K562 (cell line): Measurements from ENCODE around the gene TRIM47. TPM values are rescaled to one million over a fixed set of nuclear protein-coding genes. Genes with fewer than 3 reads are reported as not detected.

Source experiments
- ATAC-seq: fragments of 200-7000 bp; cut with Tn5 transposase; 3 replicates; pipeline ENCODE4 v1.9.1; 2020; ENCODE audit warnings: moderate library complexity
- BruUV-seq: library from RNA; stranded (reverse); fragments of 400-500 nt; replicated peaks from 2 replicates; lab custom pipeline; 2021; lab: Mats Ljungman, UMichigan
- CTCF ChIA-PET: fragments of 300-600 bp; formaldehyde crosslinking; extraction: SDS; loops from one replicate; lab custom pipeline; 2021; ENCODE audit warnings: low intra/inter-chr PET ratio; lab: Yijun Ruan, JAX
- POLR2A ChIA-PET: fragments of 300-600, 350-650 bp; sonication (Branson Sonifier 250); formaldehyde crosslinking; extraction: SDS; loops from one replicate; lab custom pipeline; 2021; ENCODE audit warnings: antibody characterized with exemption, inconsistent platforms; lab: Yijun Ruan, JAX
- DNase-seq, 4 experiments: peaks; one replicate each; pipeline versions ENCODE4 v3.0.0 to v3.0.0-alpha.2; 2011 to 2018; ENCODE audit warnings: low spot score in 3 of 4, mixed read lengths in 3 of 4; ENCODE audit errors: extremely low read depth in 1 of 4
- FAIRE-seq: peaks from 2 replicates; lab custom pipeline; 2011; peaks lifted over from hg19 to GRCh38; lab: Jason Lieb, UNC
- H2AFZ ChIP-seq: 2 replicates; pipeline ENCODE4 v1.6.0; 2011; ENCODE audit warnings: low read depth, low read length, control low read depth, inconsistent platforms
- H3K27ac ChIP-seq: fragments of 200-600 bp; 3 replicates; pipeline ENCODE4 v1.8.0; 2011; ENCODE audit warnings: low read depth, mild to moderate bottlenecking, control low read depth, inconsistent platforms, low read length, moderate library complexity, mixed read lengths; ENCODE audit errors: extremely low read depth
- H3K27me3 ChIP-seq, 2 experiments: fragments of 300-600 bp in 1 of 2; 2 replicates in 1 of 2; 3 replicates in 1 of 2; pipeline versions ENCODE4 v1.6.0 to v1.8.0; 2011; ENCODE audit warnings: inconsistent platforms in 2 of 2, low read length in 2 of 2, mild to moderate bottlenecking in 1 of 2, mixed read lengths in 1 of 2, moderate library complexity in 1 of 2; ENCODE audit not compliant: control insufficient read depth in 2 of 2, insufficient read depth in 2 of 2
- H3K36me3 ChIP-seq: fragments of 300-600 bp; 3 replicates; pipeline ENCODE4 v1.8.0; 2011; ENCODE audit warnings: mild to moderate bottlenecking, low read length, inconsistent platforms; ENCODE audit not compliant: control insufficient read depth, insufficient read depth
- H3K4me1 ChIP-seq, 2 experiments: fragments of 200-600 bp in 1 of 2; replicated peaks in 1 of 2; 2 replicates in 1 of 2; 3 replicates in 1 of 2; pipeline versions ENCODE4 v1.5.1 to v1.8.0; 2011; ENCODE audit warnings: inconsistent platforms in 2 of 2, low read length in 2 of 2, mild to moderate bottlenecking in 1 of 2, mixed read lengths in 1 of 2, moderate library complexity in 1 of 2; ENCODE audit not compliant: control insufficient read depth in 2 of 2, insufficient read depth in 2 of 2
- H3K4me2 ChIP-seq: 2 replicates; pipeline ENCODE4 v1.6.1; 2011; ENCODE audit warnings: low read length, control low read depth, inconsistent platforms, mixed read lengths; ENCODE audit not compliant: insufficient read depth
- H3K4me3 ChIP-seq: fragments of 200-600 bp; sonication (generic), shearing (Covaris generic); 2 replicates; pipeline ENCODE4 v1.5.1; 2016; ENCODE audit warnings: control low read depth, inconsistent platforms
- H3K79me2 ChIP-seq: fragments of 200-600 bp; 3 replicates; pipeline ENCODE4 v1.8.0; 2011; ENCODE audit warnings: low read length, inconsistent platforms; ENCODE audit not compliant: control insufficient read depth, insufficient read depth
- H3K9ac ChIP-seq, 2 experiments: 2 replicates each; pipeline versions ENCODE4 v1.6.0 to v1.6.1; 2011; ENCODE audit warnings: low read depth in 2 of 2, low read length in 2 of 2, control low read depth in 1 of 2, inconsistent platforms in 1 of 2, mild to moderate bottlenecking in 1 of 2, mixed read lengths in 1 of 2; ENCODE audit not compliant: insufficient read depth in 1 of 2
- H3K9me1 ChIP-seq: one replicate; pipeline ENCODE4 v1.6.0; 2011; ENCODE audit warnings: inconsistent platforms, mild to moderate bottlenecking, low read length, moderate library complexity; ENCODE audit not compliant: control insufficient read depth, insufficient read depth
- H3K9me3 ChIP-seq: replicated peaks from 2 replicates; pipeline ENCODE4 v1.5.1; 2011; ENCODE audit warnings: low read depth, low read length, inconsistent platforms; ENCODE audit not compliant: control insufficient read depth, insufficient read depth
- H4K20me1 ChIP-seq: replicated peaks from 2 replicates; pipeline ENCODE4 v1.6.1; 2011; ENCODE audit warnings: low read length, inconsistent platforms, mixed read lengths; ENCODE audit not compliant: control insufficient read depth, insufficient read depth
- EWSR1 ChIP-seq: fragments of 450-650 bp; IDR thresholded peaks from 2 replicates; pipeline ENCODE4 v1.6.1; 2018; ENCODE audit warnings: borderline replicate concordance, mild to moderate bottlenecking, low read depth, moderate library complexity; ENCODE audit not compliant: partially characterized antibody
- FOXA1 ChIP-seq: fragments of 450-650 bp; IDR thresholded peaks from 2 replicates; pipeline ENCODE4 v1.6.1; 2016; ENCODE audit warnings: mild to moderate bottlenecking, borderline replicate concordance
- KHSRP ChIP-seq: fragments of 450-650 bp; IDR thresholded peaks from 2 replicates; pipeline ENCODE4 v1.6.1; 2017
- RB1 ChIP-seq: fragments of 450-650 bp; IDR thresholded peaks from 2 replicates; pipeline ENCODE4 v1.6.1; 2017; ENCODE audit warnings: low read depth, mild to moderate bottlenecking
- RBFOX2 ChIP-seq: fragments of 200-400 bp; formaldehyde crosslinking; IDR thresholded peaks from 2 replicates; pipeline ENCODE4 v1.6.1; 2017; ENCODE audit warnings: low read depth, mild to moderate bottlenecking, low read length, moderate library complexity
- SP2 ChIP-seq: IDR thresholded peaks from 2 replicates; pipeline ENCODE4 v1.6.1; 2011; ENCODE audit warnings: mild to moderate bottlenecking, low read depth, low read length, moderate library complexity; ENCODE audit not compliant: poor library complexity, severe bottlenecking; ENCODE audit errors: extremely low read depth
- SPI1 ChIP-seq: IDR thresholded peaks from 2 replicates; pipeline ENCODE4 v1.6.1; 2011; ENCODE audit warnings: low read depth, low read length, control low read depth, borderline replicate concordance
- ZNF41 ChIP-seq: fragments of 250-450 bp; sonication (Bioruptor Pico); conservative IDR thresholded peaks from 2 replicates; pipeline ENCODE4 v1.4.0; 2020; ENCODE audit warnings: mild to moderate bottlenecking
- WGBS: fragments of 100-300 bp; shearing (Covaris generic); methylation state at CpG from one replicate; pipeline ENCODE4 v1.1.6; 2016; ENCODE audit warnings: low coverage, mixed read lengths; ENCODE audit not compliant: insufficient coverage; ENCODE audit errors: missing lambda C conversion rate; 5-methylcytosine and 5-hydroxymethylcytosine counted together
- in situ Hi-C: fragments of 300-500 bp; cut with MboI; formaldehyde crosslinking; loops from 4 replicates; pipeline ENCODE4 v1.15.0; 2018; ENCODE audit warnings: inconsistent platforms, mixed read lengths
- intact Hi-C: fragments of 100-400 bp; cut with micrococcal nuclease; formaldehyde crosslinking; loops from 2 replicates; pipeline ENCODE4 v1.14.2; 2022
- polyA plus RNA-seq, 8 experiments: library from polyadenylated mRNA; depleted of rRNA in 4 of 8; stranded (reverse) in 5 of 8; unstranded in 3 of 8; fragments of >200 nt; fragmentation: Nextera tagmentation in 2 of 8; fragmentation: Illumina TruSeq in 1 of 8; extraction: Ambion mirVana in 2 of 8; extraction: Trizol in 1 of 8; gene quantifications; 2 replicates each; pipeline versions ENCODE4 v1.2.1 to v1.2.3, GENCODE V29; 2011 to 2014; ENCODE audit warnings: inconsistent platforms in 1 of 8, missing spikeins in 1 of 8
- total RNA-seq, 7 experiments: library from RNA; depleted of rRNA in 6 of 7; stranded (reverse); fragments of >200 nt in 6 of 7; fragmentation: Illumina TruSeq in 2 of 7; extraction: Trizol in 2 of 7; gene quantifications; 2 replicates each; pipeline versions ENCODE4 v1.2.1 to v1.2.3, GENCODE V29; 2011 to 2021; ENCODE audit warnings: low replicate concordance in 1 of 7
- TF ChIP-seq, protein P1 (sequence below): fragments of 450-650 bp; IDR thresholded peaks from 2 replicates; pipeline ENCODE4 v1.6.1; 2017; ENCODE audit warnings: antibody characterized with exemption, mild to moderate bottlenecking

Gene TRIM47
- total and polyA plus RNA-seq, 9 of the 15 experiments (the other 6 are each of a cell fraction or from before 2014, with no cell fraction given) = 0.56 to 6.1 (median 3.2) TPM

DNA sequence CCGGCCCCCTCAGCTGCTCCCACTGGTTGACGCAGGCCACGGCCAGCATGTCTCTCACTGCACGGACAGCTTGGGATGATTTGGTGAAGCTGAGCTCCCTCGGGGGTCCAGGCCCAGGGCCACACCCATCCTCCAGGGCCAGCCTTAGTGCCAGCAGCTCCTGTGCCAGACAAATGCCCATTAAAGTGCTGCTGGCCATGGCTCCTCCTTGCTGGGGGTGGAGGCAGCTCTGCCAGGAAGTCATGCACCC is 2.5 kb downstream of the TRIM47 start (continued):
- TF ChIP-seq, protein P1, sequence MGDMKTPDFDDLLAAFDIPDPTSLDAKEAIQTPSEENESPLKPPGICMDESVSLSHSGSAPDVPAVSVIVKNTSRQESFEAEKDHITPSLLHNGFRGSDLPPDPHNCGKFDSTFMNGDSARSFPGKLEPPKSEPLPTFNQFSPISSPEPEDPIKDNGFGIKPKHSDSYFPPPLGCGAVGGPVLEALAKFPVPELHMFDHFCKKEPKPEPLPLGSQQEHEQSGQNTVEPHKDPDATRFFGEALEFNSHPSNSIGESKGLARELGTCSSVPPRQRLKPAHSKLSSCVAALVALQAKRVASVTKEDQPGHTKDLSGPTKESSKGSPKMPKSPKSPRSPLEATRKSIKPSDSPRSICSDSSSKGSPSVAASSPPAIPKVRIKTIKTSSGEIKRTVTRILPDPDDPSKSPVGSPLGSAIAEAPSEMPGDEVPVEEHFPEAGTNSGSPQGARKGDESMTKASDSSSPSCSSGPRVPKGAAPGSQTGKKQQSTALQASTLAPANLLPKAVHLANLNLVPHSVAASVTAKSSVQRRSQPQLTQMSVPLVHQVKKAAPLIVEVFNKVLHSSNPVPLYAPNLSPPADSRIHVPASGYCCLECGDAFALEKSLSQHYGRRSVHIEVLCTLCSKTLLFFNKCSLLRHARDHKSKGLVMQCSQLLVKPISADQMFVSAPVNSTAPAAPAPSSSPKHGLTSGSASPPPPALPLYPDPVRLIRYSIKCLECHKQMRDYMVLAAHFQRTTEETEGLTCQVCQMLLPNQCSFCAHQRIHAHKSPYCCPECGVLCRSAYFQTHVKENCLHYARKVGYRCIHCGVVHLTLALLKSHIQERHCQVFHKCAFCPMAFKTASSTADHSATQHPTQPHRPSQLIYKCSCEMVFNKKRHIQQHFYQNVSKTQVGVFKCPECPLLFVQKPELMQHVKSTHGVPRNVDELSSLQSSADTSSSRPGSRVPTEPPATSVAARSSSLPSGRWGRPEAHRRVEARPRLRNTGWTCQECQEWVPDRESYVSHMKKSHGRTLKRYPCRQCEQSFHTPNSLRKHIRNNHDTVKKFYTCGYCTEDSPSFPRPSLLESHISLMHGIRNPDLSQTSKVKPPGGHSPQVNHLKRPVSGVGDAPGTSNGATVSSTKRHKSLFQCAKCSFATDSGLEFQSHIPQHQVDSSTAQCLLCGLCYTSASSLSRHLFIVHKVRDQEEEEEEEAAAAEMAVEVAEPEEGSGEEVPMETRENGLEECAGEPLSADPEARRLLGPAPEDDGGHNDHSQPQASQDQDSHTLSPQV = no peak
- TF ChIP-seq EWSR1 (no peak), ZNF41 (CRISPR knock-in tag) (no peak), FOXA1 (no peak), KHSRP (no peak), RB1 (no peak)
- TF ChIP-seq, all 486 proteins: peak for 0

DNA sequence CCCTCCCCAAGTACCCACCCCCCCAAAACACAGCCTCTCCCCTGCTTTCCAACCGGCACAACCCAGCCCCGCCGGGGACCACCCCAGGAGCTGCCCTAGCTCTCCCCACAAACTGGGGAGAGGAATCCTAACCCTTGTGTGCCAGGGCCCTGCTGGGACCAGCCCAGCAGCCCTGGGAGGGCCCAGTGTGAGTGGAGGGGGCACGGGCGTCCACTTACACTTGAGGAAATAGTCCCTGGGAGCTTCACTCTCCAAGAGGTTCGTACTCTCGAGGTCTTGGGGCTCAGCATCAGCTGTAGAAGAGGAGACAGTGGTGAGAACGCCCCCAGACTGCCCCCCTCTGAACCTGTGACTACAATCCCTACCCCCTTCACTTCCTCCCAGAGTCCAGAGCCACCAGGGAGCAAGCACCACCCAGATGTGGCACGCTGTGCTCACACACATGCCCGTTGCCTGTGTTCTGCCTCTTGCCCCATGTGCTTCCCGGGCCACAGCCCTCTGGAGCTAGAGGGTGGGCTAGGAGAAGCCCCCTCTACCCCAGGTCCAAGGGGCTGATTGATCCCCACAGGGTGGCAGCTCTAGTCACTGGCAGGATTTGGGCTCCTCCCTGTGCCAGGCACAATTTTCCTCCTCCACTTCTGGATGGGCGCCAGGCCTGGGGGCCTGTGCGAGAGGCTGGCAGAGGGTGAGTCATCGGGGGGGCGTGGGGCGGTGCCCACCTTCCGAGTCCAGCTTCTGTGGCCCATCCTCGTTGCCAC is 3.0 kb downstream of the TRIM47 start:
- Histone ChIP-seq H3K9me1 (no peaks in the 10 kb centered on the region), H3K27ac (no peak overlapping the region), H3K9me3 (no peaks in the 10 kb centered on the region), H3K4me2 (no peak overlapping the region), H3K4me1 (peaks cover 8 to 70% of the 10 kb centered on the region in 2 experiments), H3K36me3 (no peaks in the 10 kb centered on the region), H3K79me2 (no peaks in the 10 kb centered on the region), H3K9ac (peak overlapping the region in 1 of 2 experiments; percentile 61; a peak in 2 of 4 replicates), H2AFZ (no peak overlapping the region), H3K4me3 (no peak overlapping the region), H3K27me3 (no peaks in the 10 kb centered on the region), H4K20me1 (no peaks in the 10 kb centered on the region)
- WGBS = 71% methylated on average over 15 of the region's 18 CpGs
- FAIRE-seq (no peak), DNase-seq (no peak), ATAC-seq (no peak)
- intact Hi-C loops (no loop called here), in situ Hi-C loops (no loop called here)
- TF ChIP-seq SPI1 (0 out of 2 replicates have a peak, but pooled peaks have one; percentile 6), SP2 (no peak), RBFOX2 (0 out of 2 replicates have a peak, but pooled peaks have one; percentile 17)
- ChIA-PET CTCF (no interaction called here), POLR2A (interaction anchor here (0.6 to 15.8 kb wide), 7 partner anchors 13 to 100 kb away, joined by 3 to 169 read pairs (median 4); partner anchors contain the start of genes TRIM65 and UNC13D)
- no TSS peak for BruUV-seq
